Erythroblast (primary cell): ENCODE measurements around the gene DTD1.

ENCODE experiments used
- GATA1 ChIP-seq: IDR thresholded peaks from 2 replicates; pipeline ENCODE4 v1.6.1; 2011; ENCODE audit warnings: low read depth, mild to moderate bottlenecking, control low read depth, low read length, moderate library complexity
- POLR2A ChIP-seq: IDR thresholded peaks from 2 replicates; pipeline ENCODE4 v1.6.1; 2011; ENCODE audit warnings: mild to moderate bottlenecking, low read length

DNA sequence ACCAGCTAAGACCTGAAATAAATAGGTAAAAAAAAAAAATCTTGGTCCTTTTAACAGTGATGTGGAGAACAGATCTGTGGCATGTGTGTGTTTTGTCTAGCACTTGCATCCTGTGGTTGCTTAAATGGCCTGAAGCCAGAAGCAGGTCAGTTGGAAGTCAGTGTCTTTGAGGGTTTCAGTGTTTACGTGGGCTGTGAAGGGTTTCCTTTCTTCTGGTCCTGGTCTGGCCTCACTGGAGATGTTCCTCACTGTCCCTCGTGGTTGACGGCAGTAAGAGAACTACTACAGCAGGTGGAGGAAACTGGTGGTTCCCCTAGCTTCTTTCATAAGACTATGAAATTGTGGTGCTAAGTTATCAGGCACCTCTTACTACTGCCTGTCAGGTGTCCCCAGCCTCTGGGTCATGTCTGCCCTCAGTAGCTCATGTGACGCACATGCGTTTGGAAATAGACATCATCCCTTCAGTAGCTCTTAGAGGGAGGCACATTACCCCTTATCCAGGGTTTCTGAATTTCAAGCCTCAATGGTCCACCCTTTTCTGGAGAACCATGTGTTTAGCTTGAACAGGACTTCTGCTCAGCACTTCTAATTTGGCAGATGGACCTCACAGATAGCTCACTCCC is 166.3 kb downstream of the DTD1 start:
- no peak for TF ChIP-seq POLR2A
- TF ChIP-seq GATA1: no peak
